DND-41 (cell line): ENCODE results near the gene BSG.

Experiments
- ATAC-seq: fragments of 200-7000 bp; cut with Tn5 transposase; 3 replicates; pipeline ENCODE4 v1.9.1; 2021; ENCODE audit warnings: low read depth; ENCODE audit not compliant: insufficient read depth
- DNase-seq: peaks from one replicate; pipeline ENCODE4 v3.0.0-alpha.2; 2020
- H2AFZ ChIP-seq: 2 replicates; pipeline ENCODE4 v1.6.0; 2012; ENCODE audit warnings: low read depth, low read length
- H3K27ac ChIP-seq: 2 replicates; pipeline ENCODE4 v1.5.1; 2012; ENCODE audit warnings: low read length, inconsistent platforms
- H3K27me3 ChIP-seq: fragments of 200-600 bp; sonication (generic); 2 replicates; pipeline ENCODE4 v1.6.0; 2012; ENCODE audit warnings: low read length, mild to moderate bottlenecking, inconsistent platforms; ENCODE audit not compliant: insufficient read depth, poor library complexity
- H3K36me3 ChIP-seq: 2 replicates; pipeline ENCODE4 v1.5.1; 2012; ENCODE audit warnings: low read length, inconsistent platforms; ENCODE audit not compliant: insufficient read depth
- H3K4me1 ChIP-seq: 2 replicates; pipeline ENCODE4 v1.5.1; 2012; ENCODE audit warnings: mild to moderate bottlenecking, low read length; ENCODE audit not compliant: insufficient read depth
- H3K4me2 ChIP-seq: 2 replicates; pipeline ENCODE4 v1.6.0; 2012; ENCODE audit warnings: mild to moderate bottlenecking, moderate library complexity, low read length, inconsistent platforms; ENCODE audit not compliant: insufficient read depth
- H3K4me3 ChIP-seq, 2 experiments: fragments of 200-600 bp in 1 of 2; shearing (Covaris generic) in 1 of 2; 2 replicates each; pipeline ENCODE4 v1.5.1; 2012 to 2016; ENCODE audit warnings: inconsistent platforms in 2 of 2, low read length in 2 of 2, mild to moderate bottlenecking in 2 of 2, low read depth in 1 of 2, moderate library complexity in 1 of 2
- H3K79me2 ChIP-seq: 2 replicates; pipeline ENCODE4 v1.6.0; 2012; ENCODE audit warnings: low read length, inconsistent platforms; ENCODE audit not compliant: insufficient read depth
- H3K9ac ChIP-seq: 2 replicates; pipeline ENCODE4 v1.6.0; 2012; ENCODE audit warnings: low read depth, mild to moderate bottlenecking, inconsistent platforms, low read length, moderate library complexity
- H3K9me3 ChIP-seq: 2 replicates; pipeline ENCODE4 v1.5.1; 2012; ENCODE audit warnings: low read length, moderate library complexity, mild to moderate bottlenecking, inconsistent platforms; ENCODE audit not compliant: insufficient read depth, severe bottlenecking
- H4K20me1 ChIP-seq: 2 replicates; pipeline ENCODE4 v1.6.0; 2012; ENCODE audit warnings: low read length; ENCODE audit not compliant: insufficient read depth
- EZH2 ChIP-seq: IDR thresholded peaks from 3 replicates; pipeline ENCODE4 v1.6.1; 2012; ENCODE audit warnings: borderline replicate concordance, low read depth, mild to moderate bottlenecking, moderate library complexity, low read length, inconsistent platforms; ENCODE audit not compliant: severe bottlenecking
- TF ChIP-seq, protein P1 (sequence below): IDR thresholded peaks from 2 replicates; pipeline ENCODE4 v1.5.1; 2012; ENCODE audit warnings: borderline replicate concordance, low read length, moderate library complexity, mild to moderate bottlenecking; ENCODE audit not compliant: poor library complexity, severe bottlenecking; ENCODE audit errors: extremely low read depth

The BSG gene

DNA sequence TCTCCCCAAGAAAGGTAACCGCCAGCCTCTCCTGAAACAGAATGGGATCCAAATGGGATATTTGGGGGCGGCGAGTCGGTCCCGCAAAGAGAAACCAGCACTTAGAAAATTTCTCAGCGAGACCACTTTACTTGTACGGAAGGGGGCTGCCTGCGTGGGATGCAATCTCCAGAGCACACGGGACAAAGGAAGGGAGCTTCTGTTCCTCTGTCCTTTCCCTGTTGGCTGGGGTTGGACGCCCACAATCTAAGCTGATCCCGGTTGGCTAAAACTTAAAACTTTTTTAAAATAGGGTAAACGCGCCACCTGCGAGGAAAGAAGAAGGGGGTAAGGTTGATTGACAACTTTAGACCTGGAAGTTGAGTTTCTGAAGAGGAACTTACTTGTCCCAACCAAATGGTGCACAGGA, 826 bp upstream of the BSG start:
- H3K27me3 ChIP-seq = no peaks in the 10 kb centered on the region
- peak overlapping the region; percentile 29 to 59 for H3K4me3 ChIP-seq
- peak overlapping the region; percentile 68 for H2AFZ ChIP-seq
- H3K27ac ChIP-seq = peak overlapping the region; percentile 85
- peak overlapping the region; percentile 65 for H3K4me2 ChIP-seq
- peaks cover 42% of the 10 kb centered on the region for H3K79me2 ChIP-seq
- peak; percentile 67 for DNase-seq
- peaks cover 30% of the 10 kb centered on the region for H3K4me1 ChIP-seq
- peak overlapping the region; percentile 78 for H3K9ac ChIP-seq
- peak; percentile 50 for ATAC-seq
- H4K20me1 ChIP-seq = peaks cover 32% of the 10 kb centered on the region
- no peaks in the 10 kb centered on the region for H3K9me3 ChIP-seq
- TF ChIP-seq, protein P1, sequence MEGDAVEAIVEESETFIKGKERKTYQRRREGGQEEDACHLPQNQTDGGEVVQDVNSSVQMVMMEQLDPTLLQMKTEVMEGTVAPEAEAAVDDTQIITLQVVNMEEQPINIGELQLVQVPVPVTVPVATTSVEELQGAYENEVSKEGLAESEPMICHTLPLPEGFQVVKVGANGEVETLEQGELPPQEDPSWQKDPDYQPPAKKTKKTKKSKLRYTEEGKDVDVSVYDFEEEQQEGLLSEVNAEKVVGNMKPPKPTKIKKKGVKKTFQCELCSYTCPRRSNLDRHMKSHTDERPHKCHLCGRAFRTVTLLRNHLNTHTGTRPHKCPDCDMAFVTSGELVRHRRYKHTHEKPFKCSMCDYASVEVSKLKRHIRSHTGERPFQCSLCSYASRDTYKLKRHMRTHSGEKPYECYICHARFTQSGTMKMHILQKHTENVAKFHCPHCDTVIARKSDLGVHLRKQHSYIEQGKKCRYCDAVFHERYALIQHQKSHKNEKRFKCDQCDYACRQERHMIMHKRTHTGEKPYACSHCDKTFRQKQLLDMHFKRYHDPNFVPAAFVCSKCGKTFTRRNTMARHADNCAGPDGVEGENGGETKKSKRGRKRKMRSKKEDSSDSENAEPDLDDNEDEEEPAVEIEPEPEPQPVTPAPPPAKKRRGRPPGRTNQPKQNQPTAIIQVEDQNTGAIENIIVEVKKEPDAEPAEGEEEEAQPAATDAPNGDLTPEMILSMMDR = peak; percentile 1
- no peak for TF ChIP-seq EZH2
- H3K36me3 ChIP-seq = peaks cover 20% of the 10 kb centered on the region

GRCh38 chr19:572743-573518, 535 bp downstream of the BSG start:
- Histone ChIP-seq H3K4me3 (peak overlapping the region; percentile 77 to 94), H3K4me1 (peaks cover 36% of the 10 kb centered on the region), H3K9me3 (no peaks in the 10 kb centered on the region), H3K79me2 (peaks cover 55% of the 10 kb centered on the region), H3K4me2 (peak overlapping the region; percentile 72), H3K36me3 (peaks cover 26% of the 10 kb centered on the region), H2AFZ (peak overlapping the region; percentile 57), H3K9ac (peak overlapping the region; percentile 78), H3K27ac (peak overlapping the region; percentile 79), H4K20me1 (peaks cover 46% of the 10 kb centered on the region), H3K27me3 (no peaks in the 10 kb centered on the region)
- TF ChIP-seq, protein P1 = no peak
- TF ChIP-seq EZH2 = no peak
- ATAC-seq (peak; percentile 4; the same call in 1 of the 3 replicates), DNase-seq (peak; percentile 44)

DNA sequence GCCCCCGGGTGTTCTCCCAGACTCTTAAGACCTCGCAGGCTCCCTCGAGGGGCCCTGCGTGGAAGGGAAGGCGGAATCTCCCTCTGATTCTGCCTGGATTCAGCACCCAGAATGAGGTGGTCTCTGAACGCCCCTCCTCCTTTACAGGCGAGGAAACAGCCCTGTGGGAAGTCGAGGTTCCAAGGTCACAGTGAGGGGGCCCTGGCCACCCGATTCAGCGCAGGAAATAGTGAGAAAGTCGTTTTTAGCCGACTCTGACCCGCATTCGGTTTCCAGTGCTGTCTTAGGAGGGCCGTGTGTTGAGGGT, 1.1 kb downstream of the BSG start:
- H3K4me3 ChIP-seq = peak overlapping the region; percentile 77 to 94
- peaks cover 61% of the 10 kb centered on the region for H3K79me2 ChIP-seq
- H3K36me3 ChIP-seq = peaks cover 31% of the 10 kb centered on the region
- peaks cover 36% of the 10 kb centered on the region for H3K4me1 ChIP-seq
- H4K20me1 ChIP-seq = peaks cover 51% of the 10 kb centered on the region
- H3K4me2 ChIP-seq = peak overlapping the region; percentile 72
- H2AFZ ChIP-seq = no peak overlapping the region; the same call in 1 of the 2 replicates
- H3K9me3 ChIP-seq = no peaks in the 10 kb centered on the region
- H3K27ac ChIP-seq = peak overlapping the region; percentile 79
- TF ChIP-seq, protein P1 = no peak
- TF ChIP-seq EZH2 = no peak
- DNase-seq = no peak
- peak overlapping the region; percentile 78 for H3K9ac ChIP-seq
- H3K27me3 ChIP-seq = no peaks in the 10 kb centered on the region
- ATAC-seq = no peak
